NCI-H2107 (cell line): ENCODE results near the gene CHRM4.
A peak's percentile ranks its signal among the peaks of the same experiment; 100 is the strongest.
"Not testable (repeated sequence)": the region's sequence is repeated elsewhere in the genome, so short reads cannot be mapped to it uniquely, and the experiment has no call there.

Experiments
- DNase-seq: peaks from one replicate; lab custom pipeline; 2025; lab: John Stamatoyannopoulos, UW

CHRM4 gene

DNA sequence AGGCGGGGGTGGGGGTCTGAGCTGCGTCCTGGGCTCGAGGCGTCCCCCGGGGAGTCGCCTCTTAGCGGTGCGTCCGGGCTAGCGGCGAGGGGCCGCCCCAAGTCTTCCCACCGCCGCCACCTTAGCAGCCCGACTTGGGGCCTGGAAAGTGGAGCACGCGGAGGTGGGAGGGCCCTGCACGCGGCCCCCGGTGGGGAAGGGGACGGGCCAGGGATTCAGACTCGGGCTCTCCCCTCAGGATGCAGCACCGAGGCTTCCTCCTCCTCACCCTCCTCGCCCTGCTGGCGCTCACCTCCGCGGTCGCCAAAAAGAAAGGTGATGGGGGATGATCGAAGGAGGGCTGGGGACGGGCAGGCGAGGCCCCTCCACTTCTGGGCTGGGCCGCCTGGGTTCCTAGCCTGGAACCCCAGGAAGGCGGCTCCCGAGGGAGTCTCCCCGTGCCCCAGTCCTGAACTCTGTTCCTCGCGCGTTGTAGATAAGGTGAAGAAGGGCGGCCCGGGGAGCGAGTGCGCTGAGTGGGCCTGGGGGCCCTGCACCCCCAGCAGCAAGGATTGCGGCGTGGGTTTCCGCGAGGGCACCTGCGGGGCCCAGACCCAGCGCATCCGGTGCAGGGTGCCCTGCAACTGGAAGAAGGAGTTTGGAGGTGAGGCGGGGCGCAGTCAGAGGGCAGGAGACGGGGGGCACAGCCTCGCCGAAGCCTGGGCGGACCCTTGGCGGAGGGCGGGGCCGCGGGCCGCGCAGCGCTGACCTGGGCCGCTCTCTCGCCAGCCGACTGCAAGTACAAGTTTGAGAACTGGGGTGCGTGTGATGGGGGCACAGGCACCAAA, 9.5 kb downstream of the CHRM4 start:
- DNase-seq = no peak

DNA sequence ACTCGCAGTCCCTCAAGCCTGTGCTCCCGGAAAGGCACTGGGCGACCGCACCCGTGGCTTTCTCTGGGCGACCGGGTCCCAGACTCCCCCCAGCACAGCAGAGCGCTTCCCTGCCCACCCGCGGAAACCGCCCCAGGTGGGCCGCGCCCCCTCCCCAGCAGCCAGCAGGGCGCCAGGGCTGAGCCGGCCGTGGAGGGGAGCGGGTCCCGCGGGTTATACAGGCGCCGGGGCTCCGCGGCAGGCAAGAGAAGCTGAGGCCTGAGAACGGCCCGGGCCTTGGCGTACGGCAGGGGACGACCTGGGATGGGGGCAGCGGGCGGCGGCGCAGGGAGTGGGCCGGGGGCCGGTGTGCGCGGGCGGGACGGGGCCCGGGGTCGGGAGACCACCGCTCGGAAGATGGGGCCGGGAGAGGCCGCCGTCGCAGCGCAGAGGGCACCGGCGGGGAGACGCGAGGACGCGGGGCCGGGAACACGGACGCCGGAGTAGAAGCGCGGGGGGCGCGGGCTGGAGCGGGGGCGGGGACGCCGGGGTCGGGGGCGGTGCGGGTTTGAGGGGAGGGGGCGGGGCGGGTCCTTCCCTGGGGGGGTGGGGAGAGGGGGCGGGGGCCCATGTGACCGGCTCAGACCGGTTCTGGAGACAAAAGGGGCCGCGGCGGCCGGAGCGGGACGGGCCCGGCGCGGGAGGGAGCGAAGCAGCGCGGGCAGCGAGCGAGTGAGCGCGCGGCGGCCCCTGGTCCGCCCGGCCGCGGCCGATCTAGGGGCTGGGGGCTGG, 10.3 kb downstream of the CHRM4 start, which contains the start of gene MDK:
Gene MDK, plus strand, starts transcription at position 622 of the 771 bp plus-strand sequence. CDS start 389 bp downstream, outside the sequence.
- no peak for DNase-seq

DNA sequence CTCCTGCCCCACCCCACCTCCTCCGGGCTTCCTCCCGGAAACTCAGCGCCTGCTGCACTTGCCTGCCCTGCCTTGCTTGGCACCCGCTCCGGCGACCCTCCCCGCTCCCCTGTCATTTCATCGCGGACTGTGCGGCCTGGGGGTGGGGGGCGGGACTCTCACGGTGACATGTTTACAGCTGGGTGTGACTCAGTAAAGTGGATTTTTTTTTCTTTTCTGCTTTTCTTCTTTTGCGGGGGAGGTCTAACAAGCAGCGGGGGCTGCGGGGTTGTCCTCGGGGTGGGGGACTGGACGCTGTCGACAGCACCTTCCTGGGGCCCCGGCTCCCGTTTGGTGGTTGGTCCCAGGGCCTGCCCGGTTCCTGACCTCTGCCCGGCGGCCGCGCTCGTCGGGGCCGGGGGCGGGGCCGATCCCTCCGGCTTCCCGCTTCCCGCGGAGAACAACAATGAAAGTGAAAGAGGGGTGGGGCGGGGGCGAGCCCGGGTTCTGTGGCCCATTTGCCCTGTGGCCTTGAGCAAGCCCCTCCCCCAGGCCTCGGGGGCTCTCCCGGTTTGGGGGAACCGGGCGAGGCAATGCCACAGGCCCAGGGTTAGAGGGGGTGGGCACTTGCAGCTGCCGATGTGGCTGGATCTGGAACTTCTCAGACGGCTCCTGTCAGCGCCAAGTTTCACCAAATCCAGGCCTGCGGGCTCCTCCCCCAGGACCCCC, 11.1 kb downstream of the CHRM4 start:
- DNase-seq = no peak

DNA sequence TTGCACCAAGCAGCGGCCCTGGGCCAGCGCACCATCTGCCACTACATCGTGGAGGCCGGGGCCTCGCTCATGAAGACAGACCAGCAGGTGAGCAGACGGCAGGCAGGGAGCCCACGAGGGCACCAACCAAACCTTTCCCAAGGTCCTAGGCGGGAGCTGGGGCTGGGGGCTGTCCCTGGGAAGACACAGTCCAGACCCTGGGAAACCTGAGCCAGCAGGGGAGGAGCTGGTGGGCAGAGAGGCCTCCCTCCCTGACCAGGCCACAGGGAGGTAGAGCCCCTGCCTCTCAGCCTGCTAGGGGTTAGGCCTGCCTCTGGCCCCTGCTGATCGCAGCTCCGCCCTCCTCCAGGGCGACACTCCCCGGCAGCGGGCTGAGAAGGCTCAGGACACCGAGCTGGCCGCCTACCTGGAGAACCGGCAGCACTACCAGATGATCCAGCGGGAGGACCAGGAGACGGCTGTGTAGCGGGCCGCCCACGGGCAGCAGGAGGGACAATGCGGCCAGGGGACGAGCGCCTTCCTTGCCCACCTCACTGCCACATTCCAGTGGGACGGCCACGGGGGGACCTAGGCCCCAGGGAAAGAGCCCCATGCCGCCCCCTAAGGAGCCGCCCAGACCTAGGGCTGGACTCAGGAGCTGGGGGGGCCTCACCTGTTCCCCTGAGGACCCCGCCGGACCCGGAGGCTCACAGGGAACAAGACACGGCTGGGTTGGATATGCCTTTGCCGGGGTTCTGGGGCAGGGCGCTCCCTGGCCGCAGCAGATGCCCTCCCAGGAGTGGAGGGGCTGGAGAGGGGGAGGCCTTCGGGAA, 11.9 kb downstream of the CHRM4 start:
- DNase-seq = not testable (repeated sequence)

DNA sequence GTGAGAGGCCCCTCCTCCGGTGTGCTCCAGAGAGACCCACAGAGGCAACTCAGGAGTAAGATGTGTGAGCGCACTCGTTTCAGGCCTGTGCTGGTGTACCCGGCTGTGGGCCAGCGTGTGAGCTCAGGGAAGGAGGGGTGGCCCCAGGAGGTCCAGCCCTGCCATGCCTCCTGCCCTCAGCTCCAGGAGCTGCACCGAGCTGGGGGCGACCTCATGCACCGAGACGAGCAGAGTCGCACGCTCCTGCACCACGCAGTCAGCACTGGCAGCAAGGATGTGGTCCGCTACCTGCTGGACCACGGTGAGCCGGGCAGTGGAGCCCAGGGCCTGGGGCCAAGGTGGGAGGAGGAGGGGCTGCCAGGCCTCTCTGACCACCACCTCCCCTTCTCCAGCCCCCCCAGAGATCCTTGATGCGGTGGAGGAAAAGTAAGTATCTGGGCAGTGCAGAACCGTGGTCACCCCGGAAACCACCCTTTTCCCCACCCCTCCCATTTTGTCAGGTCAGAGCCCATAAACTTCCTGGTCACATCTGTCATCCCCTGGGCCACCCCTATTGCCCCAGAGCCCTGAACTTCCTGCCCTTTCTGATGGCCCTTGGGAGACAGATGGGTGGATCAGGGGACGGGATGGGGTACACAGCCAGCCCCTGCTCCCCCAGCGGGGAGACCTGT, 12.6 kb downstream of the CHRM4 start:
- DNase-seq = no peak

DNA sequence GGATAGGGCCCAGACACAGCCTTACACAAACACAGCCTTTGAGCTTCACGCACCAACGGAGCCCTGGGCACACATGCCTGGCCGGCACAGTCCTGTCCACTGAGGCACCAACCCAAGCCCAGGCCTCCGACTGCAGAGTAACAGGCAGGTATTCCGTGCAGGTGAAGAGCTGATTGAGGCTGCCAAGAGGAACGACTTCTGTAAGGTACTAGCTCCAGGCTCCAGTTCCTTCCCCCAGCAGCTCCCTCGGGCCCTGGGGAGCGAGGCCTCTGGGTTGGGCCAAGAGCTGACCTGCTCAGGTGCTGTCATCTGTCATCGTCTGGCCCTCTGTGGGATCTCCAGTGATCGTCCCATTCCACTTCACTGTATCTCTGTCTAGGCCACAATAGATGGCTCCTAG, 13.3 kb downstream of the CHRM4 start:
- DNase-seq = no peak

DNA sequence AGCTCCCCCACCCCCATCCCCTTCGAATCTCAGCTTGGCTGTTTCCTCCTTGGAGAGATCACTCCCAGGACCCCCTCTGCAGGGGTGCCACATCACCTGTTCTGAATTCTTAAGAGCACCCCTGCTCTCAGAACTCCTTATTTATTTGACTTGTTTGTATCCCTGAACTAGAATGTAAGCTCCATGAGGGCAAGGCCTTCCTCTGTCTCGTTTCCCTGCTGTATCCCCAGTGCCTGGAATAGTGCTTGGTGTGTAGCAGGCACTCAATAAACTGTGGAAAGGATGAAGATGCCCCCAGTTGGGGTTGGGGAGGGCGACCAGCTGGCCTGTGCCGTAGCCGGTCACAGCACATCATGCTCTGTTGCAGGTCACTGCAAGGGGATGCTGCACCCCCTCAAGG, 13.7 kb downstream of the CHRM4 start:
- no peak for DNase-seq

DNA sequence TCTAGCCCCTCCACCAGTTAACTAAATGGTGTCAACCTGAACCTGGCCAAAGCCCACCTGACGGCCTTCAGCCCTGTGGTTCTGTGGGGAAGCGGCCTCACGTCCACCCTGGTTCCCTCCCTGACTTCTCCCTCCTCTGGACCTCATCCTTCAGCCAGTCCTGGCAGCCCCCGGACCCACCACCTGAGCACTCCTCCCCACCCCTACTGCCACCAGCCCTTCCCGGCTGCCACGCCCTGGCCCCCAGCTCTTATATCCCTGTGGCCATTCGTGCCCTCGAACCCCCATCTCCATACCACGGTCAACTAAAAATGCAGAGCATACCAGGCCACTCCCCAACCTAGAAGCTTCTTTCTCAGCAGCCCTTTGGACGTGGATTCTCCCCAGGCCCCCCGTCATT, 14.3 kb downstream of the CHRM4 start:
- DNase-seq = no peak

DNA sequence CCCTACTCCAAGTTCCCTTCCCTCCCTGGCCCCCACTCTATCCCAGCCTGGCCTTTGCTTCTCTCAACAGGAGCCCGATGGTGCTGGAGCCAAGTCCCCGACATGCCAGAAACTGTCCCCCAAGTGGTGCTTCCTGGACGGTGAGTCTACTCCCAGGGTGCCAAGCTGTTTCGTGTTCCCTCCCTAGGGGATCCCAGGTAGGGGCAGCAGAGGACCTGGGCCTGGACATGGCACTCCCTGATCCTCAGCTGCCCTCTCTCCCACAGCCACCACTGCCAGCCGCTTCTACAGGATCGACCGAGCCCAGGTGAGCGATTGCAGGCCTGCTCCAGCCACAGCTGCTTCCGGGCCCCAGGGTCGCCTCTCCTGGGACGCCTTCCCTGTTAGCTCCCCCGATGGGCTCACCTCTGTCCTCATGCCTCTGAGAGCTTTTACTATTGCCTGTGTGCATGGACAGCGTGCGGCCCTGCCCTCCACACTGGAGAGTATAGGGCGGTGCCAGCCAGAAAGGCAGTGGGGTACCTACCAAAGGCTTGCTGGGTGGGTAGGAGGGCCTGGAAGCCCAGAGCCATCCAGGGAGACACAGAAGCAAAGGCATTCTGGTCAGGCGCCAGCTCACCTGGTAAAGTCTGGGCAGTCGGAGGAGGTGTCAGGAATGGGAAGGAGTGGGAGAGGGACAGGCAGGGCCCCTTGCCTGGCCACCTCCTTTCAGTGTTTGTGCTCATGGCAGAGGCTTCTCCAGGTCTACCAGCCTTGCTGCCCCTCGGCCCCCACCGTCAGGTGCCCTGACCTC, 15.1 kb downstream of the CHRM4 start:
- no peak for DNase-seq

DNA sequence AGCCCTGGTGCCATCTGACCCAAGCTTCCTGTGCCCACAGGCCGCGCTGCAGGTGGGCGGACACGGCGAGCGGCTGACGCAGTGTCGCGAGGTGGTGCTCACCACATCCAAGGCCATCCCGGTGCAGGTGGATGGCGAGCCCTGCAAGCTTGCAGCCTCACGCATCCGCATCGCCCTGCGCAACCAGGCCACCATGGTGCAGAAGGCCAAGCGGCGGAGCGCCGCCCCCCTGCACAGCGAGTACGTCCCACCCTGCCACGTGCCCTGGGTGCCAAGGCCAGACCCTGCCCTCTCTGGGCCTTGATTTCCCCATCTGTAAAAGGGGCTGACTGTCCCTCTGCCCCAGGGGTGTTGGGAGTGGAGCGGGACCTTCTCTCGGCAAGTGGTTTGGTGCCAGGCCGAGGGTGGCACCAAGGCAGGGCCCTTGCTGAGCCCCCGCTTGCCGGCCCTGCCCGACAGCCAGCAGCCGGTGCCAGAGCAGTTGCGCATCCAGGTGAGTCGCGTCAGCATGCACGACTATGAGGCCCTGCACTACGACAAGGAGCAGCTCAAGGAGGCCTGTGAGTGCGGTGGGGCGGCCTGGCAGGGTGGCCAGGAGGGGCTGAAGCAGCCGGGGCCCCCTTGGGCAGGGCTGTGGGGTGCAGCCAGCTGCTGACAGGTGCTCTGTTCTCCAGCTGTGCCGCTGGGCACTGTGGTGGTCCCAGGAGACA, 16.0 kb downstream of the CHRM4 start:
- no peak for DNase-seq

DNA sequence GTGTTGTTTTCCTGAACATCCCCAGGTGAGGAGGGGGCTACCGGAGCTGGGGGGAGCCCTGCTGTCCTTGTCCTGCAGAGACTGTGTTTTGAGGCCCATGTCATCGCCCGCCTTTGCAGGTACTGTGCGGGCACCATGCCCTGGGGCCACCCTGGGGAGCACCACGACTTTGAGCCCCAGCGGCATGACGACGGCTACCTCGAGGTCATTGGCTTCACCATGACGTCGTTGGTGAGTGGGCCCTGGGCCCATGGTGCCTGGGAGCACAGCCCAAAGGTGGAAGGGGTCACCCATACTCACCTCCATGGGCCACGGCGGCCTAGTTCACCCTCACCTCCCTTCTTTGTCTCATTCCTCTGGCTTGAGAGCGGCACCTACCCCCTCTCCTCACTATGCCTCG, 16.8 kb downstream of the CHRM4 start:
- no peak for DNase-seq

DNA sequence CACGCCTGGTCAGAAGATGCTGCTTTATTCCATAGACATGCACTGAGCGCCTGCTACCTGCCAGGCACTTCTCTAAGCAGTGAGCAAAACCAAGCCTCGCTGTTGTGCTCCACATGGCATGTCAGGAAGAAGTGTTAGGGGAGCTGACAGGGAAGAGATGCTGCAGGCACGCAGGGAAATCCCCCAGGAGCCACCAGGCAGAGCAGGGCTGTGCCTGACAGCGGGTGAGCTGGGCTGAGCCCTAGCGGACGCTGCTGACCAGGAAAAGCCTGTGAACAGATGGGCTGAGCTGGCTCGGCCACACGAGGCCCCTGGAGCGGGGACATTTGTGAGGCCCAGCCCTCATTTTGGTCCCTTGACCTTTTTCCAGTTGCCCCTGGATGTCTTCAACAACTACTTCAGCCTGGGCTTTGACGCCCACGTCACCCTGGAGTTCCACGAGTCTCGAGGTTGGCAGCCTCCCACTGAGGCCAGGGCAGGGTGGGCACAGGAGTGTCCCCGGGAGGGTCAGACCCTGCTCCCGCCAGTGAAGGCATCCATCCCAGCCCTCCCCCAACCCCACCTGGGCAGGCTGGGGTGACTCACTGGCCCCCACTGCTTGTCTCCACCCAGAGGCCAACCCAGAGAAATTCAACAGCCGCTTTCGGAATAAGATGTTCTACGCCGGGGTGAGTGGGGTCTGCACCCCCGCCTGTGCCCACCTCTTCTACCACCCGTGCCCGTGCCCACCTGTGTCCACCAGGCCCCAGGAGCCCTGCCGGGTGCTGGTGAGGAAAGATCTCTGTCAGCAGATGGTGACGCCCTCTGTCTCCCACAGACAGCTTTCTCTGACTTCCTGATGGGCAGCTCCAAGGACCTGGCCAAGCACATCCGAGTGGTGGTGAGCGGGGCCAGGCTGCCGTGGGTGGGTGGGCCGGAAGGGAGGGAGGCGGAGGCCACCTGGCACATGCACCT, 17.5 kb downstream of the CHRM4 start:
- DNase-seq = no peak

DNA sequence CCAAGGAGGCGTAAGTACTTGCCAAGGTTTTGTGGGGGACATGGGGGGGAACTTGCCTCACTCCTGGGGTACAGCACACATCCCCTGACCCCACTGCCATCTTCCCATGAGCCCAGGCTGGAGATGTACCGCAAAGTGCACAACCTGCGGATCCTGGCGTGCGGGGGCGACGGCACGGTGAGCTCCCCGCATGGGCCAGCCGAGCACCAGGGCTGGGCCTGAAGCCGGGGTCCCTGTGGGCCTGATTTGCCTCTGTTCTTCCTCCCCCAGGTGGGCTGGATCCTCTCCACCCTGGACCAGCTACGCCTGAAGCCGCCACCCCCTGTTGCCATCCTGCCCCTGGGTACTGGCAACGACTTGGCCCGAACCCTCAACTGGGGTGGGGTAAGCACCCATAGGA, 19.1 kb downstream of the CHRM4 start:
- not testable (repeated sequence) for DNase-seq

DNA sequence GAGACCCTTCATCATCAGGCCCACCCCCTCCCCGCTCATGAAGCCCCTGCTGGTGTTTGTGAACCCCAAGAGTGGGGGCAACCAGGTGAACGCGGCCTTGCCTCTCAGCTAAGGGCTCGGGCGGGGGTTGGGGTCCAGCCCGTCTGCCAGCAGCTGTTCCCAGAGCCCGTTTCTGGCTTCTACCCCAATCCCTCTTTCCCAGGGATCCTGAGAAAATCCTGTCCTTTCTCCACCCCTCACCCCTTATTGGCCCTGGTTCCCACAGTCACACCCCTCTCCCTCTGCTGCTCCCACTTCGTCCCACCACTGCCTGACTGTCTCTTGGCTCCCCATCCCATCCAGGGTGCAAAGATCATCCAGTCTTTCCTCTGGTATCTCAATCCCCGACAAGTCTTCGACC, 19.5 kb downstream of the CHRM4 start:
- DNase-seq = no peak

DNA sequence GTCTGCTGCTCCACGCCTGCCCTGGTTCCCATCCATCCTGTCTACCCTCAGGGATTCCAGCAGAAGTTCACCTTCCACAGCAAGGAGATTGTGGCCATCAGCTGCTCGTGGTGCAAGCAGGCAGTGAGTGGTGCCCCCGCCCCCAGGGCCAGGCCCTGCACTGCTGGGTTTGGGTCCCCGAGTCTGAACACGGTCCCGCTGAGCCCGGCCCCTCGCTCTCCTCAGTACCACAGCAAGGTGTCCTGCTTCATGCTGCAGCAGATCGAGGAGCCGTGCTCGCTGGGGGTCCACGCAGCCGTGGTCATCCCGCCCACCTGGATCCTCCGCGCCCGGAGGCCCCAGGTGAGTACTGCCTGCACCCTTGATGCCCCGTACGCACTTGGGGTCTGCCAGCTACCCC, 20.3 kb downstream of the CHRM4 start:
- DNase-seq = not testable (repeated sequence)

DNA sequence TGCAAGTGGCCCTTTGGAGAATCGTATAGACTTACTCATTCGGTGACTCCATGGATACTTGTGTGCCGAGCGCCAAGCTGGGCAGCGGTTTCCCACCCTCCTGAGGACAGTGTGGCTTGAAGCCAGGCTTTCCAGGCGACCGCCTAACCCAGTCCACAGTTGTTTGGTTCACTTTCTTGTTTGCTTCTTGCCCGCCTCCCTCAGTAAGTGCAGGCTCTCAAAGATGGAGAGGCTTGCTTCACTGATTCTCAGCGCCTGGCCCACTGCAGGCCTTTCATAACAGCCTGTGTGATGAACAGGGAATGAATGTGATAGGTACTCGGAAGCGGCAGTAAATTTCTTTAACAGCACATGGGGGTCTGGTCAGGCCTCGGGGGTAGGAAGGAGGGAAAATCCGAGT, 21.3 kb downstream of the CHRM4 start:
- no peak for DNase-seq

DNA sequence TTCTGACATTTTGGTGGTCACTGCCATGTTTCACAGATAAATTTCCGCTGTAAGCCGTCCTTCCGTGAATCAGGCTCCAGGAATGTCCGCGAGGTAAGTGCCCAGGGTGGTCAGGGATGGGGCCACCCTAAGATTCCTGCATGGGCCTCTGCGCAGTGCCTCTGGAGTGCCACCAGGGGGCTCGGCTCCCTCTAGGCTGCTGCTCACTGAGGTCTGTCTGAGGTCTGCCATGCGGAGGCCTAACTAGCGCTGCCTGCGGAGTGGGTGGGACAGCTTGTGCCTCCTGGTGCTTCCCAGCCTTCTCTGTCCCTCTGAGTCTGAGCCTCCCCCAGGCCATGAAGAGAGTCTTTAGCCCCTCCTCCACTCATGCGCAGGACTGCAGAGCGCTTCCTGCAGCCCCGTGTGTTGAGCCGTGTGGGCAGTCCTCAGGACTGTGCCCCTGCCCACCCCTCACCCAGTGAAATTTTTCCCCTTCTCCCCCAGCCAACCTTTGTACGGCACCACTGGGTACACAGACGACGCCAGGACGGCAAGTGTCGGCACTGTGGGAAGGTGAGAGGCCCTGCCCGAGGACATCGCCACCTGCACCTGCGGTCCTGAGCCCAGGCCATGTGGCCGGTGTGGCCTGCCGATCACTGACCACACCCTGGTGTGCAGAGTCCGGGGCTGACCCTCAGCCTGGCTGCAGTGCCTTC, 22.0 kb downstream of the CHRM4 start:
- DNase-seq = peak; percentile 39

DNA sequence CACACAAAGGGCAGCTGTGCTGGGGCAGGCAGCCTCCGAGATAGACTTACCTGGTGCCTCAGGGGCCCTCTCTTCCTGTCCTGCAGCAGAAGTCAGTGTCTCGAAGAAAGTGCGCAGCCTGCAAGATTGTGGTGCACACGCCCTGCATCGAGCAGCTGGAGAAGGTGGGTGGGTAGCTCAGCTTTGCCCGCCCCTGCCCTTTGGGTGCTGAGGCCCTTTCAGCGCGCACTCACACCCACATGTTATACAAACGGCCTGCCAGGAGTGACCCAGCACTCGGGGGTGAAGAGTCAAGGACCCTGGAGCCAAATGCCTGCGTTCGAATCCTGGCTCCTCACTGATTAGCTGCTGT, 23.7 kb downstream of the CHRM4 start:
- no peak for DNase-seq
